ENCODE data around the gene NCKAP5. TPM values are rescaled to one million over a fixed set of nuclear protein-coding genes. Genes with fewer than 3 reads are reported as not detected.
"Not testable (repeated sequence)": the region's sequence is repeated elsewhere in the genome, so short reads cannot be mapped to it uniquely, and the experiment has no call there.

Gene NCKAP5
- total and polyA plus RNA-seq, 2 of the 13 experiments (the other 11 are each of a cell fraction or from before 2014, with no cell fraction given), result 0.01 TPM; not detected in 1

- no peak for TF ChIP-seq ZNF44 (CRISPR knock-in tag; IDR thresholded peaks at IDR 0.05)
- TF ChIP-seq ZNF772 (CRISPR knock-in tag; IDR thresholded peaks at IDR 0.05), result no peak
- TF ChIP-seq ZNF484 (CRISPR knock-in tag; IDR thresholded peaks at IDR 0.05; ENCODE audit: borderline replicate concordance, low read depth), result no peak
- no peak for TF ChIP-seq HINFP (CRISPR knock-in tag; IDR thresholded peaks at IDR 0.05; ENCODE audit: low read depth)
- TF ChIP-seq NR2F2 (IDR thresholded peaks at IDR 0.05; ENCODE audit: borderline replicate concordance, low read depth), result no peak
- TF ChIP-seq HIVEP1 (CRISPR knock-in tag; IDR thresholded peaks at IDR 0.05), result no peak
- TF ChIP-seq RXRA (CRISPR knock-in tag; IDR thresholded peaks at IDR 0.05), result no peak
Measured at GRCh38 chr2:132811148-132811915, 756.9 kb downstream of the NCKAP5 start (continued).

- CTCF ChIA-PET (ENCODE audit: low intra/inter-chr PET ratio, low total read pairs); H2AFZ ChIP-seq (ENCODE audit: low read length); POLR2A ChIA-PET; intact Hi-C loops (cut with micrococcal nuclease; ENCODE audit: unreplicated experiment); H3K79me2 ChIP-seq (ENCODE audit: insufficient read depth, low read length); ATAC-seq; H3K9ac ChIP-seq (ENCODE audit: insufficient read depth, low read depth, low read length); H4K20me1 ChIP-seq (ENCODE audit: insufficient read depth, low read length); H3K4me3 ChIP-seq (replicated peaks in 1 of 3; ENCODE audit: insufficient read depth in 1 of 3, low read depth in 2 of 3, low read length in 3 of 3); H3K4me2 ChIP-seq (ENCODE audit: low read depth, low read length); H3K4me1 ChIP-seq (ENCODE audit: insufficient read depth, low read length); H3K36me3 ChIP-seq (replicated peaks in 1 of 2; ENCODE audit: control insufficient read depth in 1 of 2, insufficient read depth in 2 of 2, low read length in 2 of 2); DNase-seq (ENCODE audit: low spot score); FAIRE-seq; H3K27me3 ChIP-seq (ENCODE audit: control insufficient read depth in 1 of 2, insufficient read depth in 2 of 2, low read length in 2 of 2); BruUV-seq (replicated peaks); H3K27ac ChIP-seq (ENCODE audit: extremely low read length, insufficient read depth, low read length); in situ Hi-C loops (cut with HindIII; ENCODE audit: extremely low pct_ligation_motif_present, low pct_unique_long_range_greater_than_20kb): not testable (repeated sequence)
- 4% methylated on average over 1 of the region's 1 CpG for WGBS (ENCODE audit: low lambda C conversion rate)
- peaks cover 75% of the 10 kb centered on the region for H3K9me3 ChIP-seq (ENCODE audit: low read length)
Measured at GRCh38 chr2:132809962-132810361, 758.3 kb downstream of the NCKAP5 start.

All from HepG2 (cell line).